Measurements from ENCODE around the gene MED14.

MED14 gene

DNA sequence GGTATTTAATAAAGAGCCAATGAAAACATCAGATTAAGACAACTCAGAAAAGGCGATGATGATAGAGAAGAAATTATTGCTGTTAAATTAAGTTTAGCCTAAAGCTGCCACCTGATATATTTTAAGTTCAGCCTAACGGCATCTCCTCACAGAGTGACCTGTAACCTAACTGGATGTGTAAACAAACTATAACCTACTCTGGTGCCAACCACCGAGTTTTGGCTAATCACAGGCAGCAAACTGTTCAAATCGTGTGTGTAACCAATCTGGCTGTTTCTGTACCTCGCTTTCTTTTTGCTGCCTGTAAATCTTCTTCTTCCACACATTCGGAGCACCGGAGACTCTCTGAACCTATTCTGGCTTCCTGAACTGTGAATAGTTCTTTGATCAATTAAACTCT is 37.8 kb upstream of the MED14 start:
- H3K27ac ChIP-seq = no peak overlapping the region
- TF ChIP-seq CTCF (conservative IDR thresholded peaks at IDR 0.05) = no peak

- no peak overlapping the region for H3K27ac ChIP-seq
- TF ChIP-seq CTCF (conservative IDR thresholded peaks at IDR 0.05) = no peak
These were observed 36.9 kb upstream of the MED14 start for GRCh38 chrX:40772290-40772689.

GRCh38 chrX:40761762-40762161 is 26.4 kb upstream of the MED14 start:
- H3K27ac ChIP-seq = no peak overlapping the region
- TF ChIP-seq CTCF (conservative IDR thresholded peaks at IDR 0.05) = no peak

GRCh38 chrX:40759374-40759773 is 24.0 kb upstream of the MED14 start:
- no peak for TF ChIP-seq CTCF (conservative IDR thresholded peaks at IDR 0.05)
- no peak overlapping the region for H3K27ac ChIP-seq

- no peak for TF ChIP-seq CTCF (conservative IDR thresholded peaks at IDR 0.05)
- H3K27ac ChIP-seq = no peak overlapping the region
These were observed 21.7 kb upstream of the MED14 start for GRCh38 chrX:40757058-40757457.

GRCh38 chrX:40755291-40756249 is 20.2 kb upstream of the MED14 start:
- TF ChIP-seq CTCF (conservative IDR thresholded peaks at IDR 0.05) = no peak
- H3K27ac ChIP-seq = no peak overlapping the region

- TF ChIP-seq CTCF (conservative IDR thresholded peaks at IDR 0.05) = no peak
- no peak overlapping the region for H3K27ac ChIP-seq
These were observed 14.5 kb upstream of the MED14 start for GRCh38 chrX:40749681-40750494.
